HCT116 (cell line): ENCODE results near the gene TSPAN31. TPM values are rescaled to one million over a fixed set of nuclear protein-coding genes. Genes with fewer than 3 reads are reported as not detected.

Experiments used
- ATAC-seq: fragments of 200-7000 bp; cut with Tn5 transposase; 2 replicates; pipeline ENCODE4 v1.9.1; 2020; ENCODE audit warnings: mild to moderate bottlenecking, moderate library complexity
- BruUV-seq: library from RNA; stranded (reverse); fragments of 400-500 nt; replicated peaks from 2 replicates; lab custom pipeline; 2021; lab: Mats Ljungman, UMichigan
- CTCF ChIA-PET: fragments of 300-600 bp; sonication (Branson Sonifier 250); formaldehyde crosslinking; loops from one replicate; lab custom pipeline; 2021; ENCODE audit warnings: antibody characterized with exemption; lab: Charles Lee
- POLR2A ChIA-PET: fragments of 300-600, 350-600 bp; sonication (Branson Sonifier 250); formaldehyde crosslinking; loops from one replicate; lab custom pipeline; 2021; ENCODE audit warnings: antibody characterized with exemption; lab: Charles Lee
- RAD21 ChIA-PET, 2 experiments: fragments of 300-600 bp; sonication (Branson Sonifier 250); formaldehyde crosslinking; loops; one replicate each; lab custom pipeline; 2023; ENCODE audit warnings: low total read pairs in 2 of 2; ENCODE audit not compliant: uncharacterized antibody in 2 of 2, unreplicated experiment in 2 of 2, low non-redundant PET in 1 of 2; lab: Charles Lee
- DNase-seq: peaks from one replicate; pipeline ENCODE4 v3.0.0-alpha.2; 2010; ENCODE audit warnings: low read depth, low spot score
- H2AFZ ChIP-seq: fragments of 200-600 bp; shearing (Covaris generic), sonication (generic); 2 replicates; pipeline ENCODE4 v1.6.1; 2017; ENCODE audit warnings: low read depth, mixed run types, mixed read lengths, antibody characterized with exemption, low read length; ENCODE audit not compliant: poor library complexity, severe bottlenecking
- H3K27ac ChIP-seq: 2 replicates; pipeline ENCODE4 v1.5.1; 2012; ENCODE audit warnings: low read depth, low read length
- H3K27me3 ChIP-seq: fragments of 200-600 bp; sonication (generic); 2 replicates; pipeline ENCODE4 v1.6.1; 2016; ENCODE audit warnings: mixed run types, low read length, mixed read lengths; ENCODE audit not compliant: insufficient read depth
- H3K36me3 ChIP-seq, 2 experiments: fragments of 200-500 bp in 1 of 2; fragments of 200-600 bp in 1 of 2; sonication (Bioruptor generic) in 1 of 2; sonication (generic) in 1 of 2; 2 replicates each; pipeline versions ENCODE4 v1.5.1 to v1.6.1; 2014 to 2016; ENCODE audit warnings: low read length in 2 of 2, inconsistent platforms in 1 of 2, mixed read lengths in 1 of 2, mixed run types in 1 of 2; ENCODE audit not compliant: insufficient read depth in 2 of 2, control insufficient read depth in 1 of 2
- H3K4me1 ChIP-seq, 2 experiments: fragments of 200-600 bp in 1 of 2; sonication (generic) in 1 of 2; 2 replicates each; pipeline versions ENCODE4 v1.5.1 to v1.6.1; 2012 to 2017; ENCODE audit warnings: low read length in 2 of 2, inconsistent platforms in 1 of 2, mild to moderate bottlenecking in 1 of 2, mixed read lengths in 1 of 2, mixed run types in 1 of 2, moderate library complexity in 1 of 2; ENCODE audit not compliant: insufficient read depth in 2 of 2, control insufficient read depth in 1 of 2
- H3K4me2 ChIP-seq: fragments of 200-600 bp; sonication (generic); 2 replicates; pipeline ENCODE4 v1.6.1; 2017; ENCODE audit warnings: mixed run types, low read length, mixed read lengths
- H3K4me3 ChIP-seq, 2 experiments: fragments of 200-600 bp in 1 of 2; sonication (generic) in 1 of 2; replicated peaks in 1 of 2; 2 replicates each; pipeline ENCODE4 v1.5.1; 2011 to 2016; ENCODE audit warnings: low read length in 2 of 2, control low read depth in 1 of 2, low read depth in 1 of 2, mild to moderate bottlenecking in 1 of 2, mixed read lengths in 1 of 2, mixed run types in 1 of 2
- H3K79me2 ChIP-seq: fragments of 200-600 bp; sonication (generic); 2 replicates; pipeline ENCODE4 v1.6.1; 2017; ENCODE audit warnings: mild to moderate bottlenecking, mixed run types, low read length, moderate library complexity, mixed read lengths; ENCODE audit not compliant: insufficient read depth
- H3K9ac ChIP-seq: fragments of 200-600 bp; sonication (generic); 2 replicates; pipeline ENCODE4 v1.6.1; 2016; ENCODE audit warnings: low read length, mixed read lengths
- H3K9me2 ChIP-seq: fragments of 200-600 bp; sonication (generic), shearing (Covaris generic); 2 replicates; pipeline ENCODE4 v1.6.1; 2017; ENCODE audit warnings: mixed run types, mild to moderate bottlenecking, moderate library complexity; ENCODE audit not compliant: insufficient read depth
- H3K9me3 ChIP-seq, 2 experiments: fragments of 200-500 bp in 1 of 2; fragments of 200-600 bp in 1 of 2; sonication (Bioruptor generic) in 1 of 2; sonication (generic) in 1 of 2; 2 replicates each; pipeline ENCODE4 v1.6.1; 2014 to 2017; ENCODE audit warnings: low read length in 2 of 2, mixed read lengths in 2 of 2, inconsistent platforms in 1 of 2, low read depth in 1 of 2, mild to moderate bottlenecking in 1 of 2, mixed run types in 1 of 2, moderate library complexity in 1 of 2; ENCODE audit not compliant: control insufficient read depth in 1 of 2, insufficient read depth in 1 of 2
- H4K20me1 ChIP-seq: fragments of 200-600 bp; sonication (generic), shearing (Covaris generic); 2 replicates; pipeline ENCODE4 v1.6.1; 2017; ENCODE audit warnings: mixed run types, mild to moderate bottlenecking, moderate library complexity; ENCODE audit not compliant: insufficient read depth
- CBX3 ChIP-seq: IDR thresholded peaks from 2 replicates; pipeline ENCODE4 v1.6.1; 2012; ENCODE audit warnings: low read depth
- CEBPB ChIP-seq: IDR thresholded peaks from 2 replicates; pipeline ENCODE4 v1.6.1; 2012; ENCODE audit warnings: low read depth
- EGR1 ChIP-seq: IDR thresholded peaks from 2 replicates; pipeline ENCODE4 v1.6.1; 2012; ENCODE audit warnings: low read depth
- ELF1 ChIP-seq: IDR thresholded peaks from 2 replicates; pipeline ENCODE4 v1.6.1; 2012; ENCODE audit warnings: low read depth, borderline replicate concordance
- EZH2 ChIP-seq: fragments of 200-600 bp; sonication (generic); IDR thresholded peaks from 2 replicates; pipeline ENCODE4 v1.6.1; 2017; ENCODE audit warnings: antibody characterized with exemption, mixed run types
- JUND ChIP-seq: IDR thresholded peaks from 2 replicates; pipeline ENCODE4 v1.6.1; 2012
- POLR2A ChIP-seq: IDR thresholded peaks from 2 replicates; pipeline ENCODE4 v1.7.0; 2011; ENCODE audit warnings: borderline replicate concordance; ENCODE audit not compliant: insufficient read depth, insufficient read length; ENCODE audit errors: extremely low read depth
- RAD21 ChIP-seq: IDR thresholded peaks from 2 replicates; pipeline ENCODE4 v1.6.1; 2012; ENCODE audit warnings: low read depth, mild to moderate bottlenecking
- SIN3A ChIP-seq: IDR thresholded peaks from 2 replicates; pipeline ENCODE4 v1.6.1; 2012; ENCODE audit warnings: low read depth
- SP1 ChIP-seq: IDR thresholded peaks from 2 replicates; pipeline ENCODE4 v1.6.1; 2012; ENCODE audit warnings: low read depth
- SRF ChIP-seq: IDR thresholded peaks from 2 replicates; pipeline ENCODE4 v1.6.1; 2012; ENCODE audit warnings: low read depth
- TCF7L2 ChIP-seq: IDR thresholded peaks from 2 replicates; pipeline ENCODE4 v1.7.0; 2011; ENCODE audit warnings: borderline replicate concordance, inconsistent platforms; ENCODE audit not compliant: insufficient read depth, insufficient read length; ENCODE audit errors: extremely low read depth
- YY1 ChIP-seq: IDR thresholded peaks from 2 replicates; pipeline ENCODE4 v1.6.1; 2011; ENCODE audit warnings: low read length, low read depth, moderate library complexity, mild to moderate bottlenecking; ENCODE audit not compliant: insufficient replicate concordance; ENCODE audit errors: extremely low read depth
- ZFX ChIP-seq: fragments of 450-650 bp; IDR thresholded peaks from 2 replicates; pipeline ENCODE4 v1.6.1; 2017
- ZNF274 ChIP-seq: fragments of 200-500 bp; sonication (Bioruptor generic); IDR thresholded peaks from 2 replicates; pipeline ENCODE4 v1.6.1; 2014; ENCODE audit warnings: mild to moderate bottlenecking, low read depth, low read length, inconsistent platforms
- intact Hi-C: fragments of 100-400 bp; cut with micrococcal nuclease; formaldehyde crosslinking; loops from 2 replicates; pipeline ENCODE4 v1.10.0; 2022
- total RNA-seq: library from RNA; stranded (reverse); gene quantifications from one replicate; pipeline ENCODE4 v1.2.1, GENCODE V29; 2021; ENCODE audit not compliant: unreplicated experiment
- TF ChIP-seq, protein P1 (sequence below): IDR thresholded peaks from 2 replicates; pipeline ENCODE4 v1.6.1; 2012; ENCODE audit warnings: low read depth
- TF ChIP-seq, protein P2 (sequence below): IDR thresholded peaks from 2 replicates; pipeline ENCODE4 v1.6.1; 2011; ENCODE audit warnings: mild to moderate bottlenecking, low read length, moderate library complexity; ENCODE audit not compliant: insufficient replicate concordance; ENCODE audit errors: extremely low read depth
- TF ChIP-seq, protein P3 (sequence below), 3 experiments: fragments of 200-600 bp in 1 of 3; sonication (generic) in 1 of 3; IDR thresholded peaks in 2 of 3; conservative IDR thresholded peaks in 1 of 3; 2 replicates each; pipeline ENCODE4 v1.5.1; 2012 to 2017; ENCODE audit warnings: low read depth in 2 of 3, low read length in 2 of 3, antibody characterized with exemption in 1 of 3, borderline replicate concordance in 1 of 3, control low read depth in 1 of 3, mild to moderate bottlenecking in 1 of 3, mixed read lengths in 1 of 3, mixed run types in 1 of 3, moderate library complexity in 1 of 3; ENCODE audit not compliant: insufficient read depth in 1 of 3

The TSPAN31 gene
- total RNA-seq, 1 experiment from 2014 or later: 14.9 TPM

DNA sequence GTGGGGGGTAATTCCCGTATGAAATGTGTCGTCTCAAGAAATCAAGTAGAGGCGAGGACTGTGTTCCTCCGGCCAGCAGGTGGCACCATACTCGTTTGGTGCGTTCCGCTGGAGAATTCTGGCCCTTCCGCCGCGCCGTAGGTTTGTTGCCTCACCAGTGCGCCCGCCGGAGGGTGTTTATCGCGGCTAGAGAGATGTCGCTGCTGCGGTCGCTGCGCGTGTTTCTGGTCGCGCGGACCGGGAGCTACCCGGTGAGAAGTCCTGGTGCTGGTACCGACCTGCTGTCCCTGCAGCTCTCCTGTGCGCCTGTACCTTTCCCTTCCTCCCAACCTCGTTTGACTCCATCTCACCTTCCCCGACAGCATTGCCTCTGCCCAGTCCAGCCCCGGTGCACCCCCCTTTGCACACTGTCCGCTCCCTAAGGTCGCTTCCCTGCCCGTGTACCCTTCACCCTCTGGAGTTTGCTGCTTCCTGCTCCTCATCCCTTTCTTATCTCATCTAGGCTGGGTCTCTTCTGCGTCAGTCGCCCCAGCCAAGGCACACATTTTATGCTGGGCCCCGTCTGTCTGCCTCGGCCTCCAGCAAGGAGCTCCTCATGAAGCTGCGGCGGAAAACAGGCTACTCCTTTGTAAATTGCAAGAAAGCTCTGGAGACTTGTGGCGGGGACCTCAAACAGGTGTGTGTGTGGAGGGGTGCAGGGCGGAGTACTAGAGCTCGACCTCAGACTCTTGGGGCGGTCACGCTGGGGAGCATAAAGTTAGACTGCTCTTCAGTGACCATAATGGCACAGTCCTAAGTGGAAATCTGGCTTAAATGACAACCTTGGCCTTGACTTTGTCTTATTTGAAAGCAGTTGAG, 38.0 kb downstream of the TSPAN31 start, which contains the start of gene TSFM:
TSS of gene TSFM (plus strand) at position 180 of the 858 bp plus-strand sequence. CDS start at position 195, 15 bp downstream.
- Histone ChIP-seq H2AFZ (no peak within 1 kb of the TSS), H3K9ac (peak within 1 kb of the TSS; percentile 91), H3K4me2 (peak within 1 kb of the TSS; percentile 74), H3K4me1 (peaks cover 6 to 10% of the 10 kb centered on the region in 2 experiments), H3K9me3 (no peaks in the 10 kb centered on the region), H3K9me2 (no peaks in the 10 kb centered on the region), H4K20me1 (no peaks in the 10 kb centered on the region), H3K36me3 (peaks cover 17 to 25% of the 10 kb centered on the region in 2 experiments; a peak in 3 of 4 replicates), H3K79me2 (peaks cover 47% of the 10 kb centered on the region), H3K27ac (peak within 1 kb of the TSS; percentile 53), H3K27me3 (no peaks in the 10 kb centered on the region), H3K4me3 (peak within 1 kb of the TSS; percentile 98 to 100)
- ChIA-PET CTCF (interaction anchor here (0.9 to 1.1 kb wide), 4 partner anchors 10 to 23 kb away, joined by 3 to 5 read pairs (median 4); partner anchors contain the start of genes EEF1AKMT3 and METTL1), POLR2A (interaction anchor here (0.7 to 1.2 kb wide), 3 partner anchors 11 to 30 kb away, joined by 3 to 6 read pairs (median 3); partner anchors contain the start of genes EEF1AKMT3 and METTL1), RAD21 (interaction anchor here in 1 of 2 experiments (0.7 kb wide), 1 partner anchor 11 kb away, joined by 3 read pairs; the partner anchor contains the start of genes EEF1AKMT3 and METTL1)
- peak; percentile 89 for ATAC-seq
- DNase-seq: peak; percentile 89
- no TSS peak for BruUV-seq
- intact Hi-C loops: loop anchor here (1.0 kb wide), 1 partner anchor 11 kb away; the partner anchor contains the start of genes EEF1AKMT3 and METTL1
- TF ChIP-seq, protein P1, sequence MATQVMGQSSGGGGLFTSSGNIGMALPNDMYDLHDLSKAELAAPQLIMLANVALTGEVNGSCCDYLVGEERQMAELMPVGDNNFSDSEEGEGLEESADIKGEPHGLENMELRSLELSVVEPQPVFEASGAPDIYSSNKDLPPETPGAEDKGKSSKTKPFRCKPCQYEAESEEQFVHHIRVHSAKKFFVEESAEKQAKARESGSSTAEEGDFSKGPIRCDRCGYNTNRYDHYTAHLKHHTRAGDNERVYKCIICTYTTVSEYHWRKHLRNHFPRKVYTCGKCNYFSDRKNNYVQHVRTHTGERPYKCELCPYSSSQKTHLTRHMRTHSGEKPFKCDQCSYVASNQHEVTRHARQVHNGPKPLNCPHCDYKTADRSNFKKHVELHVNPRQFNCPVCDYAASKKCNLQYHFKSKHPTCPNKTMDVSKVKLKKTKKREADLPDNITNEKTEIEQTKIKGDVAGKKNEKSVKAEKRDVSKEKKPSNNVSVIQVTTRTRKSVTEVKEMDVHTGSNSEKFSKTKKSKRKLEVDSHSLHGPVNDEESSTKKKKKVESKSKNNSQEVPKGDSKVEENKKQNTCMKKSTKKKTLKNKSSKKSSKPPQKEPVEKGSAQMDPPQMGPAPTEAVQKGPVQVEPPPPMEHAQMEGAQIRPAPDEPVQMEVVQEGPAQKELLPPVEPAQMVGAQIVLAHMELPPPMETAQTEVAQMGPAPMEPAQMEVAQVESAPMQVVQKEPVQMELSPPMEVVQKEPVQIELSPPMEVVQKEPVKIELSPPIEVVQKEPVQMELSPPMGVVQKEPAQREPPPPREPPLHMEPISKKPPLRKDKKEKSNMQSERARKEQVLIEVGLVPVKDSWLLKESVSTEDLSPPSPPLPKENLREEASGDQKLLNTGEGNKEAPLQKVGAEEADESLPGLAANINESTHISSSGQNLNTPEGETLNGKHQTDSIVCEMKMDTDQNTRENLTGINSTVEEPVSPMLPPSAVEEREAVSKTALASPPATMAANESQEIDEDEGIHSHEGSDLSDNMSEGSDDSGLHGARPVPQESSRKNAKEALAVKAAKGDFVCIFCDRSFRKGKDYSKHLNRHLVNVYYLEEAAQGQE: no peak
- TF ChIP-seq SRF (peak; percentile 90), EGR1 (no peak), RAD21 (peak; percentile 47), TCF7L2 (peak; percentile 51), CEBPB (peak; percentile 88), SP1 (peak; percentile 92), ZNF274 (no peak), YY1 (peak; percentile 73), SIN3A (peak; percentile 95), JUND (no peak; the same call in 1 of the 2 replicates), ELF1 (no peak; the same call in 1 of the 2 replicates), ZFX (peak; percentile 59; the same call in 1 of the 2 replicates), CBX3 (peak; percentile 94), POLR2A (peak; percentile 79), EZH2 (no peak)
- TF ChIP-seq, protein P2, sequence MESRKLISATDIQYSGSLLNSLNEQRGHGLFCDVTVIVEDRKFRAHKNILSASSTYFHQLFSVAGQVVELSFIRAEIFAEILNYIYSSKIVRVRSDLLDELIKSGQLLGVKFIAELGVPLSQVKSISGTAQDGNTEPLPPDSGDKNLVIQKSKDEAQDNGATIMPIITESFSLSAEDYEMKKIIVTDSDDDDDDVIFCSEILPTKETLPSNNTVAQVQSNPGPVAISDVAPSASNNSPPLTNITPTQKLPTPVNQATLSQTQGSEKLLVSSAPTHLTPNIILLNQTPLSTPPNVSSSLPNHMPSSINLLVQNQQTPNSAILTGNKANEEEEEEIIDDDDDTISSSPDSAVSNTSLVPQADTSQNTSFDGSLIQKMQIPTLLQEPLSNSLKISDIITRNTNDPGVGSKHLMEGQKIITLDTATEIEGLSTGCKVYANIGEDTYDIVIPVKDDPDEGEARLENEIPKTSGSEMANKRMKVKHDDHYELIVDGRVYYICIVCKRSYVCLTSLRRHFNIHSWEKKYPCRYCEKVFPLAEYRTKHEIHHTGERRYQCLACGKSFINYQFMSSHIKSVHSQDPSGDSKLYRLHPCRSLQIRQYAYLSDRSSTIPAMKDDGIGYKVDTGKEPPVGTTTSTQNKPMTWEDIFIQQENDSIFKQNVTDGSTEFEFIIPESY: peak; percentile 89
- TF ChIP-seq, protein P3, sequence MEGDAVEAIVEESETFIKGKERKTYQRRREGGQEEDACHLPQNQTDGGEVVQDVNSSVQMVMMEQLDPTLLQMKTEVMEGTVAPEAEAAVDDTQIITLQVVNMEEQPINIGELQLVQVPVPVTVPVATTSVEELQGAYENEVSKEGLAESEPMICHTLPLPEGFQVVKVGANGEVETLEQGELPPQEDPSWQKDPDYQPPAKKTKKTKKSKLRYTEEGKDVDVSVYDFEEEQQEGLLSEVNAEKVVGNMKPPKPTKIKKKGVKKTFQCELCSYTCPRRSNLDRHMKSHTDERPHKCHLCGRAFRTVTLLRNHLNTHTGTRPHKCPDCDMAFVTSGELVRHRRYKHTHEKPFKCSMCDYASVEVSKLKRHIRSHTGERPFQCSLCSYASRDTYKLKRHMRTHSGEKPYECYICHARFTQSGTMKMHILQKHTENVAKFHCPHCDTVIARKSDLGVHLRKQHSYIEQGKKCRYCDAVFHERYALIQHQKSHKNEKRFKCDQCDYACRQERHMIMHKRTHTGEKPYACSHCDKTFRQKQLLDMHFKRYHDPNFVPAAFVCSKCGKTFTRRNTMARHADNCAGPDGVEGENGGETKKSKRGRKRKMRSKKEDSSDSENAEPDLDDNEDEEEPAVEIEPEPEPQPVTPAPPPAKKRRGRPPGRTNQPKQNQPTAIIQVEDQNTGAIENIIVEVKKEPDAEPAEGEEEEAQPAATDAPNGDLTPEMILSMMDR (IDR thresholded peaks at IDR 0.05 in 2 of 3, conservative IDR thresholded peaks at IDR 0.05 in 1 of 3; ENCODE audit: borderline replicate concordance in 1 of 3, insufficient read depth in 1 of 3, low read depth in 2 of 3, low read length in 2 of 3): peak; percentile 76 to 93 (median 85)
